PFSK-1 (cell line): ENCODE measurements around the gene HSD3B2.

Source experiments
- FOXP2 ChIP-seq: optimal IDR thresholded peaks from 2 replicates; pipeline ENCODE3; 2011; ENCODE audit warnings: borderline replicate concordance, control low read depth, inconsistent platforms; ENCODE audit not compliant: insufficient read depth; ENCODE audit errors: extremely low read length, extremely low read depth
- POLR2AphosphoS5 ChIP-seq: IDR thresholded peaks from 2 replicates; pipeline ENCODE4 v1.6.1; 2012; ENCODE audit warnings: low read depth, mild to moderate bottlenecking, control low read depth, low read length, moderate library complexity
- SIN3A ChIP-seq: IDR thresholded peaks from 2 replicates; pipeline ENCODE4 v1.6.1; 2012; ENCODE audit warnings: mild to moderate bottlenecking, low read length, moderate library complexity, borderline replicate concordance; ENCODE audit not compliant: insufficient read depth
- TAF1 ChIP-seq: IDR thresholded peaks from 2 replicates; pipeline ENCODE4 v1.6.1; 2012; ENCODE audit warnings: low read length, control low read depth, borderline replicate concordance; ENCODE audit not compliant: insufficient read depth
- TF ChIP-seq, protein P1 (sequence below), 2 experiments: IDR thresholded peaks; 2 replicates each; pipeline versions ENCODE4 v1.6.1 to v1.8.0; 2011 to 2012; ENCODE audit warnings: low read depth in 2 of 2, low read length in 2 of 2, control low read depth in 1 of 2, inconsistent platforms in 1 of 2, mild to moderate bottlenecking in 1 of 2, moderate library complexity in 1 of 2; ENCODE audit not compliant: insufficient read depth in 1 of 2

HSD3B2 gene

DNA sequence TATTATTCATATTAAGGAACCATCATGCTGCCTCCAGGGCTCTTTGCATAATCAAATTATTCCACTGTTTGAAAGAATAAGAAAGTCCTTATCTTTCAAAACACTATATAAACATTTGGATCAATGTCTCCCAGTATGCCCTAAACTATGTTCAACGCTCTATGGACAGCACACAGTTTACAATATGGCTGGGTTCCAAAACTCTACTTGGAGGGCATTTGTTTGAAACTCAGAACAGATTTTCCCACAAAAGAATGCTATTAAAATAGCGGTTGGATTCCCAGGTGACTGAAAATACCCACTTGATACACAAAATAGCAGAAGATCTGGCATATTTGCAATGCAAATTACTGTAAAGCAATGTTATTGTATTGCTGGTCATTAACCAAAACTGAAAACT is 43.1 kb upstream of the HSD3B2 start:
- TF ChIP-seq, protein P1, sequence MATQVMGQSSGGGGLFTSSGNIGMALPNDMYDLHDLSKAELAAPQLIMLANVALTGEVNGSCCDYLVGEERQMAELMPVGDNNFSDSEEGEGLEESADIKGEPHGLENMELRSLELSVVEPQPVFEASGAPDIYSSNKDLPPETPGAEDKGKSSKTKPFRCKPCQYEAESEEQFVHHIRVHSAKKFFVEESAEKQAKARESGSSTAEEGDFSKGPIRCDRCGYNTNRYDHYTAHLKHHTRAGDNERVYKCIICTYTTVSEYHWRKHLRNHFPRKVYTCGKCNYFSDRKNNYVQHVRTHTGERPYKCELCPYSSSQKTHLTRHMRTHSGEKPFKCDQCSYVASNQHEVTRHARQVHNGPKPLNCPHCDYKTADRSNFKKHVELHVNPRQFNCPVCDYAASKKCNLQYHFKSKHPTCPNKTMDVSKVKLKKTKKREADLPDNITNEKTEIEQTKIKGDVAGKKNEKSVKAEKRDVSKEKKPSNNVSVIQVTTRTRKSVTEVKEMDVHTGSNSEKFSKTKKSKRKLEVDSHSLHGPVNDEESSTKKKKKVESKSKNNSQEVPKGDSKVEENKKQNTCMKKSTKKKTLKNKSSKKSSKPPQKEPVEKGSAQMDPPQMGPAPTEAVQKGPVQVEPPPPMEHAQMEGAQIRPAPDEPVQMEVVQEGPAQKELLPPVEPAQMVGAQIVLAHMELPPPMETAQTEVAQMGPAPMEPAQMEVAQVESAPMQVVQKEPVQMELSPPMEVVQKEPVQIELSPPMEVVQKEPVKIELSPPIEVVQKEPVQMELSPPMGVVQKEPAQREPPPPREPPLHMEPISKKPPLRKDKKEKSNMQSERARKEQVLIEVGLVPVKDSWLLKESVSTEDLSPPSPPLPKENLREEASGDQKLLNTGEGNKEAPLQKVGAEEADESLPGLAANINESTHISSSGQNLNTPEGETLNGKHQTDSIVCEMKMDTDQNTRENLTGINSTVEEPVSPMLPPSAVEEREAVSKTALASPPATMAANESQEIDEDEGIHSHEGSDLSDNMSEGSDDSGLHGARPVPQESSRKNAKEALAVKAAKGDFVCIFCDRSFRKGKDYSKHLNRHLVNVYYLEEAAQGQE (IDR thresholded peaks at IDR 0.05; ENCODE audit: insufficient read depth in 1 of 2, low read depth in 2 of 2, low read length in 2 of 2) = no peak
- no peak for TF ChIP-seq FOXP2
- no peak for TF ChIP-seq TAF1
- TF ChIP-seq SIN3A = no peak

DNA sequence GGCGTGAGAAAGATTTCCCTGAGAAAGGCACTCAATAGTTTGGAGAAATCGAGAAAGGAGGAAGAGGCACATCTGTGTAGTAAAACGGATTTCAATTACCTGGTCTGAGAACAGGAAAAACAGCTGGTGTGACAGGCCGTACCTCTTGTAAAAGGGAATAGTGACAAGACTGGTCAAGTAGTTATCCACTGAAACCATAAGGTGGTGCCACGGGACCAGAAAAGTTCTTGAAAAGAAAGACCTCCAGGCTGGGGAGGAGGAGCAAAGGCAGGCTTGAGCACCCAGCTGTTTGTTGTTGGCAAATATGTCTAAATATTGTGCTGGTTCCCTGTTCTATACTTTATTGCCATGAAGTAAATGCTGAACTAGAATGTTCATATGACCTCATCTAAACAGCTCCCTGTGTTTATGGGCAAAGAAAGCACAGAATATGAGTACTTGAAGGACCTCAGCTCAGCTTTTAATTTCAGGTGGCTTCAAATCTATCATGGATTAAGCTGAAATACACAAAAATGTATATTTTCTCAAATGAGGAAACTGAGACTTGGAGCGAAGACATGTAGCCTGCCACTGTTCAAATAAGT is 42.4 kb upstream of the HSD3B2 start:
- TF ChIP-seq, protein P1 (IDR thresholded peaks at IDR 0.05; ENCODE audit: insufficient read depth in 1 of 2, low read depth in 2 of 2, low read length in 2 of 2) = no peak
- TF ChIP-seq SIN3A = 0 out of 2 replicates have a peak, but pooled peaks have one; percentile 8

- TF ChIP-seq SIN3A = no peak
- TF ChIP-seq FOXP2 = no peak
- TF ChIP-seq POLR2AphosphoS5 = no peak
- TF ChIP-seq, protein P1 (IDR thresholded peaks at IDR 0.05; ENCODE audit: insufficient read depth in 1 of 2, low read depth in 2 of 2, low read length in 2 of 2) = no peak
- TF ChIP-seq TAF1 = no peak
Measured at GRCh38 chr1:119373465-119373864, 41.5 kb upstream of the HSD3B2 start.

DNA sequence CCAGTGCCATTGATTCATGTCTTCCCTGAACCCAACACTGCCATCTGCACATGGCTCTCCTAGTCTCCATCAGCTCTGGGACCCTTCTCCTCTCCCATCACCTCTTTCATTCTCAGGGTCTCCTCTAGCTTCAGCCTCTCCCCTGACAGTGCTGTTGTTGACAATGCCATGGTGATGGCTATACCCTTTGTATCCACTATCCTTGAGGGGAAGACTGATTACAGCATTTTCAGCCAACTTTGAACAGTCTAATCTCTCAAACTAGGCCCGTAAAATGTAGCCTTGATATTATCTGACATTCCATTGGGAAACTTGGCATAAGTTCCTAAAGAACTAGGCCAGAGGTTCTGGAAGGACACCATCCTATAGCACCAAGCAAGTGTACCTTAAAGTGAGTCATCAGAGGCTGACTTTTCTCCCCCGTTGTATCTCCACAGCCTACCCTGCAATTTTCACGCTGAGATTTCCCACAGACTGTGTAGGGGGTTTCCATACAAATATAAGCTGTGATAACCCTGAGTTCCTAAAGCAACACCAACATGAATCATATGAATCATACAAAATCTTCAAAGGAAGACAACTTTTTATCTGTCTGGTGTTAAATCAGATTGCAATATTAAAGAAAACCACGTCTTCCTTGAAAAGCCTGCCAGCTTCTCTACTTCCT is 40.6 kb upstream of the HSD3B2 start:
- TF ChIP-seq SIN3A = no peak
- no peak for TF ChIP-seq POLR2AphosphoS5
- TF ChIP-seq, protein P1 (IDR thresholded peaks at IDR 0.05; ENCODE audit: insufficient read depth in 1 of 2, low read depth in 2 of 2, low read length in 2 of 2) = no peak
- TF ChIP-seq TAF1 = no peak
- no peak for TF ChIP-seq FOXP2

DNA sequence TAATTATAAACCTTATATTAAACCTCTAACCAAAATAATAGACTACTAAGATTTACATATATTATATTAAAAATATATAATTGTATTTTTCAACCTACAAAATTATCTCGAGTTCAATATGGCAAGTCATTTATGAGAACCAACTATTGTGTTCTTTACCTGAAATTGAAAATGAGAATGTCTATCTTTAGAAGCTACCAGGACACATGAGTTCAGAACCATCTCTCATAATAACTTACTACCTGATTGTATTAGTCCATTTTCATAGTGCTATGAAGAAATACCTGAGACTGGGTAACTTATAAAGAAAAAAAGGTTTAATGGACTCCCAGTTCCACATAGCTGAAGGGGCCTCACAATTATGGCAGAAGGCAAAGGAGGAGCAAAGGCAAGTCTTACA is 39.6 kb upstream of the HSD3B2 start:
- TF ChIP-seq TAF1 (no peak), POLR2AphosphoS5 (no peak), SIN3A (no peak), FOXP2 (no peak)
- TF ChIP-seq, protein P1 (IDR thresholded peaks at IDR 0.05; ENCODE audit: insufficient read depth in 1 of 2, low read depth in 2 of 2, low read length in 2 of 2) = no peak
